SU-DHL-6 (cell line): Measurements from ENCODE around the gene DNMBP.
"Not testable (repeated sequence)": the region's sequence is repeated elsewhere in the genome, so short reads cannot be mapped to it uniquely, and the experiment has no call there.

ENCODE experiments used
- H2AFZ ChIP-seq: fragments of 200-600 bp; sonication (generic); 2 replicates; pipeline ENCODE4 v1.6.1; 2014; ENCODE audit warnings: low read depth, mild to moderate bottlenecking, moderate library complexity, mixed read lengths, antibody characterized with exemption, low read length; ENCODE audit not compliant: severe bottlenecking
- H3F3A ChIP-seq: fragments of 200-600 bp; shearing (Covaris generic); 2 replicates; pipeline ENCODE4 v1.6.0; 2016; ENCODE audit warnings: antibody characterized with exemption, mild to moderate bottlenecking; ENCODE audit not compliant: insufficient read depth
- H3K27ac ChIP-seq: fragments of 200-600 bp; sonication (generic); 2 replicates; pipeline ENCODE4 v1.5.1; 2016; ENCODE audit warnings: low read depth, mild to moderate bottlenecking, low read length, moderate library complexity, mixed read lengths
- H3K27me3 ChIP-seq: fragments of 200-600 bp; sonication (generic), shearing (Covaris generic); 2 replicates; pipeline ENCODE4 v1.6.0; 2014; ENCODE audit warnings: mild to moderate bottlenecking, low read length
- H3K36me3 ChIP-seq: fragments of 200-600 bp; sonication (generic); 2 replicates; pipeline ENCODE4 v1.6.1; 2014; ENCODE audit warnings: mild to moderate bottlenecking, low read length, mixed read lengths
- H3K4me2 ChIP-seq: fragments of 300-600, 200-600 bp; shearing (Covaris generic), sonication (generic); 2 replicates; pipeline ENCODE4 v1.6.0; 2014; ENCODE audit warnings: low read length, low read depth, mild to moderate bottlenecking; ENCODE audit not compliant: poor library complexity, severe bottlenecking
- H3K4me3 ChIP-seq: fragments of 200-600 bp; sonication (generic); 2 replicates; pipeline ENCODE4 v1.5.1; 2014; ENCODE audit warnings: antibody characterized with exemption, low read length, mild to moderate bottlenecking, mixed read lengths; ENCODE audit not compliant: insufficient read depth, poor library complexity, severe bottlenecking
- H3K79me2 ChIP-seq: fragments of 200-600 bp; sonication (generic); 2 replicates; pipeline ENCODE4 v1.6.1; 2014; ENCODE audit warnings: mild to moderate bottlenecking, low read length, moderate library complexity; ENCODE audit not compliant: insufficient read depth
- H3K9ac ChIP-seq: fragments of 200-600 bp; sonication (generic); 2 replicates; pipeline ENCODE4 v1.7.0; 2014; ENCODE audit warnings: mild to moderate bottlenecking, low read length
- H3K9me2 ChIP-seq: fragments of 200-600 bp; sonication (generic); replicated peaks from 2 replicates; pipeline ENCODE4 v1.6.1; 2014; ENCODE audit warnings: low read length; ENCODE audit not compliant: insufficient read depth
- H3K9me3 ChIP-seq: fragments of 200-600 bp; sonication (generic); 2 replicates; pipeline ENCODE4 v1.6.1; 2014; ENCODE audit warnings: low read length, mixed read lengths; ENCODE audit not compliant: insufficient read depth
- H4K20me1 ChIP-seq: fragments of 200-600 bp; sonication (generic); 2 replicates; pipeline ENCODE4 v1.6.1; 2014; ENCODE audit warnings: low read depth, mild to moderate bottlenecking, antibody characterized with exemption, low read length, moderate library complexity, mixed read lengths
- EZH2phosphoT487 ChIP-seq: fragments of 200-600 bp; sonication (generic), shearing (Covaris generic); conservative IDR thresholded peaks from 2 replicates; pipeline ENCODE4 v1.6.1; 2018; ENCODE audit warnings: mild to moderate bottlenecking, antibody characterized with exemption, low read length, moderate library complexity, mixed read lengths
- TF ChIP-seq, protein P1 (sequence below): fragments of 200-600 bp; sonication (generic); IDR thresholded peaks from one replicate; pipeline ENCODE4 v1.5.1; 2017; ENCODE audit warnings: antibody characterized with exemption, mild to moderate bottlenecking, low read length, moderate library complexity; ENCODE audit not compliant: insufficient read depth, poor library complexity, severe bottlenecking

Gene DNMBP

DNA sequence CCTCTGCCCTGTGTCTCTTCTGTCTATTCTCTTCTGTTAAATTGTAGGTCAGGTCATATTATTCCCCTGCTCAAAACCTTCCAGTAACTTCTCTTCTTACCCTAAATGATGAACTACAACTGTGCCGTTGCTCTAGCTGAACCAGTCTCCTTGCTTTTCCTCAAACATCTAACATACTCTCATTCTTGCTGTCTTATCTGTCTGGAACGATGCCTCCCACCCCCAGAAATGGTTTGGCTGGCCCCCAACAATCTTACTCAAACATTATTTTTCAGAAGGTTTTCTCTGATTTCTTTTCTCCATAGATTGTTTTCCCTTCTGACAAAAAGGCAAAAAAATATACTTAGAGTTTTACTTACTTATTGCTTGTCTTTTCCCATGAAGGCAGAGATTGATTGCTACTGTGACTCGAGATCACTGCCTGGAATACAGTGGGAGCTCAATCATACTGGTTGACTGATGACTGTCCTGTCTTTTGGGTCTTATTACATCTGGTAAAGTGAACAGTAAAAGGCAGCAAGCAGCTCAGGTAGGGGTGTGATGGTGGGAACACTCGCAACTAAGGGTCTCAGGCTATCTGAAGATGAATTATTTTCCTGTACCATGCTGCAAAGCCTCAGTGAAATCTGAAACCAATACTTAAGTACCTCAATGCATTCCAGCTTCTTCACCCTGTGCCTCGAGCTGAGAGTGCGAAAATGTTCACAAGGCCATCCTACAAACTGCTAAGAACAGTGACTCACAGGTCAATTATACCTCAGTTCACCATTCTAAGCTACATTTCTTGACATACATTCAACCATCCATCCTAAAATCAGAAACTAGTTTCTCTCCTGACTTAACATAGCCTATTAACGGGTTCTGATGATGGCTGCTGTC, 67.6 kb downstream of the DNMBP start:
- Histone ChIP-seq H3K36me3 (no peaks in the 10 kb centered on the region), H3K4me2 (no peak overlapping the region), H3K9me3 (no peaks in the 10 kb centered on the region), H3K27ac (no peak overlapping the region), H3K79me2 (no peaks in the 10 kb centered on the region), H2AFZ (no peak overlapping the region), H3K4me3 (no peak overlapping the region), H4K20me1 (no peaks in the 10 kb centered on the region), H3K27me3 (no peaks in the 10 kb centered on the region), H3F3A (no peaks in the 10 kb centered on the region), H3K9me2 (no peaks in the 10 kb centered on the region), H3K9ac (no peak overlapping the region)
- TF ChIP-seq, protein P1, sequence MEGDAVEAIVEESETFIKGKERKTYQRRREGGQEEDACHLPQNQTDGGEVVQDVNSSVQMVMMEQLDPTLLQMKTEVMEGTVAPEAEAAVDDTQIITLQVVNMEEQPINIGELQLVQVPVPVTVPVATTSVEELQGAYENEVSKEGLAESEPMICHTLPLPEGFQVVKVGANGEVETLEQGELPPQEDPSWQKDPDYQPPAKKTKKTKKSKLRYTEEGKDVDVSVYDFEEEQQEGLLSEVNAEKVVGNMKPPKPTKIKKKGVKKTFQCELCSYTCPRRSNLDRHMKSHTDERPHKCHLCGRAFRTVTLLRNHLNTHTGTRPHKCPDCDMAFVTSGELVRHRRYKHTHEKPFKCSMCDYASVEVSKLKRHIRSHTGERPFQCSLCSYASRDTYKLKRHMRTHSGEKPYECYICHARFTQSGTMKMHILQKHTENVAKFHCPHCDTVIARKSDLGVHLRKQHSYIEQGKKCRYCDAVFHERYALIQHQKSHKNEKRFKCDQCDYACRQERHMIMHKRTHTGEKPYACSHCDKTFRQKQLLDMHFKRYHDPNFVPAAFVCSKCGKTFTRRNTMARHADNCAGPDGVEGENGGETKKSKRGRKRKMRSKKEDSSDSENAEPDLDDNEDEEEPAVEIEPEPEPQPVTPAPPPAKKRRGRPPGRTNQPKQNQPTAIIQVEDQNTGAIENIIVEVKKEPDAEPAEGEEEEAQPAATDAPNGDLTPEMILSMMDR = no peak
- TF ChIP-seq EZH2phosphoT487 = no peak

DNA sequence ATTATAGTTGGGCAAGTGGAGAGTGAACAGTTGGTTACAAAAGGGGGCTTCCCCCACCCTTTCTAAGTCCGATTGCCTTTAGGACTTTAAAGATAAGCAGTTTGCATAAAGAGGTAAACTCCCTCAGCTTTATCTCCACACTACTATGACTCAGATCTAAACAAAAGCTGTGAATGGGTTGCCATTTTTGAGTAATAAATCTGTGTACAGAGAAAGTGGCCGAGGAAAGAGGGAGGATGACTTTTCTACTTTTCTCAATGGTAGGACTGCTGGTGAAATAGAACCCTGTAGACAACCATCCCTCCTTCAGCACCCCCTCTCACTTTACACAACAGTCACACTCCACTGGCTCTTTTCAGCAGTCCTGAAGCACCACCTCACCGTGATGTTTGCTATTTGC, 71.2 kb downstream of the DNMBP start:
- Histone ChIP-seq H3K9me2 (no peaks in the 10 kb centered on the region), H3K27ac (no peak overlapping the region), H2AFZ (no peak overlapping the region), H3K4me2 (no peak overlapping the region), H3K9ac (no peak overlapping the region), H3K27me3 (no peaks in the 10 kb centered on the region), H4K20me1 (no peaks in the 10 kb centered on the region), H3K4me3 (no peak overlapping the region), H3K36me3 (no peaks in the 10 kb centered on the region), H3F3A (no peaks in the 10 kb centered on the region), H3K79me2 (no peaks in the 10 kb centered on the region), H3K9me3 (no peaks in the 10 kb centered on the region)
- TF ChIP-seq EZH2phosphoT487 = no peak
- TF ChIP-seq, protein P1 = no peak

DNA sequence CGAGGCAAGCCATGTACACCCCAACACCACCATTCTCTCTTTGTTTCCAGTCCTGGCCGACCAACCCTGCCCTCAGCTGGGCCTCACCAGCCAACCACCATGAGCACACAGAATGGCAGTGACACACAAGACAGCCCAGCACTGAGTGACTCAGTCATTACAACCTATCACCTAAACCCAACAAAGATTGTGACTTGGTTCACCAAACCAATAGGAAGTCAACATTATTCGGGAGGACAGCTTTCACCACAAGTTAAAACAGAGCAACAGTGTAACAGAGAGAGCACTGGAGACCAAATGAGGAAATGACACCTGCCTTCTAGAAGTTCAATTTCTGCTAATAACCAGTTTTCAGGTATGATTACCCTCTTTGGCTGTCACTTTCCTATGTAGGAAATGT, 72.1 kb downstream of the DNMBP start:
- no peaks in the 10 kb centered on the region for H3K9me2 ChIP-seq
- no peak overlapping the region for H3K27ac ChIP-seq
- no peak overlapping the region for H2AFZ ChIP-seq
- no peaks in the 10 kb centered on the region for H3K36me3 ChIP-seq
- H3K4me2 ChIP-seq = no peak overlapping the region
- H4K20me1 ChIP-seq = no peaks in the 10 kb centered on the region
- no peak overlapping the region for H3K4me3 ChIP-seq
- H3F3A ChIP-seq = no peaks in the 10 kb centered on the region
- no peak for TF ChIP-seq EZH2phosphoT487
- TF ChIP-seq, protein P1 = no peak
- no peak overlapping the region for H3K9ac ChIP-seq
- H3K79me2 ChIP-seq = no peaks in the 10 kb centered on the region
- no peaks in the 10 kb centered on the region for H3K27me3 ChIP-seq
- no peaks in the 10 kb centered on the region for H3K9me3 ChIP-seq

DNA sequence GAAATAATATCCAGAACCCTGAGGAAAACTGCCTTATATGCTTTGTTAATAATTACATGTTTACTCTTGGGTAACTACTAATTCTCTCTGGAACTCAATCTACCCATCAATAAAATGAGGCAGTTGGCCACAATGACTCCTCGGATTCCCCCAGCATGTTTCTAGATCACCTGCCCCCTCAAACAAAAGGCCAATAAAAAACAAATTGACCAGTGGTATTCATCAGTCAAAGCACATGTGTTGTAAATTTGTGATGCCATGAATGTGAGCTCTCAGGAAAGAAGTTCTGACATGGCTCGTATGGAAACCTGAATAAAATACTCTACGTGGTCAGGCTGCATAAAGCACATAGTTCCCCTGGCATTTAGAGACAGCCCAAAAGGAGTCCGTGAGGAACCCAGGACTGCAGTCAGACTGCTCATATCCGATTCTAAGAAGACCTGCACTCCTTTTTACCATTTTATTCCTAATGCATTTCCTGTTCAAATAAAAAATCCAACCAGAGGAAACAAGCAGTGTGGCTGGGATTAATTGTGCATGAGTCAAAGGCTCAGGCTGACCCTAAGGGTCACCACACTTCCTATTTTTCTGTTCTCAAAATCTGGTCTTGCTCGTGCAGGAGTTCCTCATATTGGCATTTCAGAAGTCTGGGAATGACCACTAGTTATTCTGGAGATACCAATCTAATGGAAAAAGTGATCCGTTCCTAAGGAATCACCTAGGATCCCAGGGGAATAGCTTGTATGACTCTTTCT, 77.4 kb downstream of the DNMBP start:
- H3K27ac ChIP-seq, H3K9ac ChIP-seq, H3F3A ChIP-seq, H3K9me3 ChIP-seq, H3K36me3 ChIP-seq, H3K27me3 ChIP-seq, H2AFZ ChIP-seq, H3K4me2 ChIP-seq, H3K9me2 ChIP-seq, H3K4me3 ChIP-seq, H4K20me1 ChIP-seq, H3K79me2 ChIP-seq: not testable (repeated sequence)
